Ovary (tissue), 9 donors: Measurements from ENCODE around the gene PLXNB3. TPM values are rescaled to one million over a fixed set of nuclear protein-coding genes. Genes with fewer than 3 reads are reported as not detected.

Source experiments
- DNase-seq, 5 donors: peaks; one replicate each; pipeline ENCODE4 v3.0.0-alpha.2; 2019 to 2020
- H3K27ac ChIP-seq, 2 donors: fragments of 200-600 bp; one replicate each; pipeline versions ENCODE4 v1.5.1 to v1.8.0; 2019 to 2022
- H3K27me3 ChIP-seq: fragments of 200-600 bp; one replicate; pipeline ENCODE4 v1.8.0; 2022
- H3K36me3 ChIP-seq: fragments of 200-600 bp; sonication (generic); one replicate; pipeline ENCODE4 v1.5.1; 2019
- H3K4me1 ChIP-seq: one replicate; pipeline ENCODE4 v1.8.1; 2013; ENCODE audit warnings: mild to moderate bottlenecking, moderate library complexity; ENCODE audit not compliant: insufficient read depth
- H3K4me3 ChIP-seq: fragments of 200-600 bp; sonication (generic); one replicate; pipeline ENCODE4 v1.5.1; 2017
- H3K9me3 ChIP-seq, 2 donors: fragments of 200-600 bp in 1 of 2; sonication (generic) in 1 of 2; one replicate each; pipeline versions ENCODE4 v1.5.1 to v1.8.1; 2013 to 2019; ENCODE audit warnings: mild to moderate bottlenecking in 1 of 2, moderate library complexity in 1 of 2
- EP300 ChIP-seq: sonication (generic); formaldehyde crosslinking; IDR thresholded peaks from one replicate; pipeline ENCODE4 v1.6.1; 2017; ENCODE audit warnings: antibody characterized with exemption
- POLR2A ChIP-seq: fragments of 450-650 bp; IDR thresholded peaks from one replicate; pipeline ENCODE4 v1.6.1; 2017; ENCODE audit warnings: antibody characterized with exemption, mild to moderate bottlenecking, moderate library complexity
- WGBS, 3 donors: extraction: QIAGEN DNeasy Blood & Tissue Kit in 1 of 3; methylation state at CpG; one replicate each; pipeline versions ENCODE4 v1.1.5 to v1.1.7; 2013 to 2017; 5-methylcytosine and 5-hydroxymethylcytosine counted together
- intact Hi-C, 4 donors: fragments of 100-400 bp; cut with DNase I; formaldehyde crosslinking; loops; one replicate each; pipeline versions ENCODE4 v1.11.0 to v1.15.1; 2022 to 2023
- polyA plus RNA-seq, 2 donors: library from polyadenylated mRNA; stranded (reverse); fragments of 200-250 nt in 1 of 2; fragments of 350-450 nt in 1 of 2; fragmentation: Illumina TruSeq in 1 of 2; extraction: RNeasy Lipid Tissue Mini Kit (QIAGEN cat#74804) in 1 of 2; gene quantifications; one replicate each; pipeline ENCODE4 v1.2.3, GENCODE V29; 2013 to 2014
- total RNA-seq, 7 donors: library from RNA; depleted of rRNA in 2 of 7; stranded (reverse); fragments of >200 nt in 2 of 7; fragmentation: NEBNext Ultra II Directional in 3 of 7; extraction: Animal tissue kit (Norgen Biotek cat#: 25700) in 3 of 7; gene quantifications; one replicate each; pipeline versions ENCODE4 v1.1.0 to v1.2.4, GENCODE V29; 2016 to 2023
- TF ChIP-seq, protein P1 (sequence below), 3 donors: fragments of 450-650 bp in 2 of 3; fragments of 200-600 bp in 1 of 3; IDR thresholded peaks; one replicate each; pipeline versions ENCODE4 v1.5.1 to v1.8.0; 2016 to 2022; ENCODE audit warnings: antibody characterized with exemption in 3 of 3, mild to moderate bottlenecking in 1 of 3
- donor health status: DM: no; HTN: no; CAD: no; lungs with moderate emphysema.
- donor health status: DM: no; HTN: no; CAD: no.
- donor health status: Bipolar disorder and iron deficiency.
- donor health status: DM: yes; HTN: yes; CAD: no.
- donor health status: DM: no; HTN: no; CAD: no.
- donor health status: DM: yes; HTN: yes; CAD: no.

The PLXNB3 gene
- total and polyA plus RNA-seq, 9 donors: 0.46 to 5.0 (median 0.95) TPM

DNA sequence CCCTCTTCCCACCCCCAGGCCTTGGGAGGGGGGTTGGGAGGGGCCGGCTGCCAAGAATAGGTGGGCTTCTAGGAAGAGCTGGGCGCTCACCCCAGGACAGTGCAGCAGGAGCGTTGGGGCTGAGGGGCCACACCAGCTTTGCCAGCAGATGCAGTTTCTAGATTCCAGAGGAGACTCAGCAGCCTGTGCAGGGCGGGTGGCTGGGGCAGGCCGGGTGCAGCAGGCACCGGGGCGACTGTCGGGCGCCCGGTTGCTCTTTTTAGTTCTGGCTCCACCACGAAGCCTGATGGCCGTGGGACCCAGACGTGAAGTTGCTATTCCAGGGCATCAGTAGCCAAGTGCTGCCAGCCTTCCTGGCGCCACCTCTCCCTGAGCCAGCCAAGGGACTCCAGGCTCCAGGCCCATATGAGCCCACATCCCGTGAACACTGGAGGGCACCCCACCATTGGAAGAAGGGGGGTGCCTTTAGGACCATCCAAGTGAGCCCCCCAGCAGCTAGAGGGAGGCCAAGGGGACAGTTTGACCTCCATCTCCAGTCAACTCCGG, 36.2 kb downstream of the PLXNB3 start:
- H3K27me3 ChIP-seq: no peaks in the 10 kb centered on the region
- H3K4me3 ChIP-seq: no peak overlapping the region
- WGBS, 3 donors: 74 to 81% (median 75%) methylated on average over 15 to 16 of the region's 16 CpGs
- H3K27ac ChIP-seq: no peak overlapping the region
- intact Hi-C loops: no loop called here
- no peaks in the 10 kb centered on the region for H3K36me3 ChIP-seq
- H3K4me1 ChIP-seq: no peaks in the 10 kb centered on the region
- TF ChIP-seq, protein P1, sequence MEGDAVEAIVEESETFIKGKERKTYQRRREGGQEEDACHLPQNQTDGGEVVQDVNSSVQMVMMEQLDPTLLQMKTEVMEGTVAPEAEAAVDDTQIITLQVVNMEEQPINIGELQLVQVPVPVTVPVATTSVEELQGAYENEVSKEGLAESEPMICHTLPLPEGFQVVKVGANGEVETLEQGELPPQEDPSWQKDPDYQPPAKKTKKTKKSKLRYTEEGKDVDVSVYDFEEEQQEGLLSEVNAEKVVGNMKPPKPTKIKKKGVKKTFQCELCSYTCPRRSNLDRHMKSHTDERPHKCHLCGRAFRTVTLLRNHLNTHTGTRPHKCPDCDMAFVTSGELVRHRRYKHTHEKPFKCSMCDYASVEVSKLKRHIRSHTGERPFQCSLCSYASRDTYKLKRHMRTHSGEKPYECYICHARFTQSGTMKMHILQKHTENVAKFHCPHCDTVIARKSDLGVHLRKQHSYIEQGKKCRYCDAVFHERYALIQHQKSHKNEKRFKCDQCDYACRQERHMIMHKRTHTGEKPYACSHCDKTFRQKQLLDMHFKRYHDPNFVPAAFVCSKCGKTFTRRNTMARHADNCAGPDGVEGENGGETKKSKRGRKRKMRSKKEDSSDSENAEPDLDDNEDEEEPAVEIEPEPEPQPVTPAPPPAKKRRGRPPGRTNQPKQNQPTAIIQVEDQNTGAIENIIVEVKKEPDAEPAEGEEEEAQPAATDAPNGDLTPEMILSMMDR (IDR thresholded peaks at IDR 0.05): no peak
- no peak for TF ChIP-seq EP300
- no peak for TF ChIP-seq POLR2A
- no peak for DNase-seq
- H3K9me3 ChIP-seq: no peaks in the 10 kb centered on the region

DNA sequence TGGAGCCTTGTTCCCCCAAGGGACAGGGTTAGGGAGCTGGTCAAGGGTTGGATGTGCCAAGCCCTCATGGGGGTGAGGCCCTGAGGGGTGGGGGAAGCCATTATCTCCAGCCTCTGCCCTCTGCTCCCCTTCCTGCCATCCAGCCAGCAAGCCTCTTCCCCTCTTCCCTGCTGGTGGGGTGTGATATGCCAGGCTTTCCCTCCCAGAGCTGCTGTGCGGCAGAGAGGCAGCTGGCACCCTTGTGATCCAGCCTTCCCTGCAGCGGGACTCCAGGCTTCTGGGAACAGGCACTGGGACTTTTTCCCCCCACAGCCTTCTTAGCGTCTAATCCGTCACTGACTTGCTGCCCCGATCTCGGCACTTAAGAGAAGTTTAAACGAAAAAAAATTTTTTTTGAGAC, 36.7 kb downstream of the PLXNB3 start:
- Histone ChIP-seq H3K27ac (no peak overlapping the region), H3K36me3 (no peaks in the 10 kb centered on the region), H3K4me1 (no peaks in the 10 kb centered on the region), H3K9me3 (no peaks in the 10 kb centered on the region), H3K27me3 (no peaks in the 10 kb centered on the region), H3K4me3 (no peak overlapping the region)
- 75 to 83% (median 77%) methylated on average over 7 of the region's 7 CpGs for WGBS, 3 donors
- intact Hi-C loops: no loop called here
- TF ChIP-seq POLR2A: no peak
- TF ChIP-seq EP300: no peak
- TF ChIP-seq, protein P1 (IDR thresholded peaks at IDR 0.05): no peak
- DNase-seq: no peak

DNA sequence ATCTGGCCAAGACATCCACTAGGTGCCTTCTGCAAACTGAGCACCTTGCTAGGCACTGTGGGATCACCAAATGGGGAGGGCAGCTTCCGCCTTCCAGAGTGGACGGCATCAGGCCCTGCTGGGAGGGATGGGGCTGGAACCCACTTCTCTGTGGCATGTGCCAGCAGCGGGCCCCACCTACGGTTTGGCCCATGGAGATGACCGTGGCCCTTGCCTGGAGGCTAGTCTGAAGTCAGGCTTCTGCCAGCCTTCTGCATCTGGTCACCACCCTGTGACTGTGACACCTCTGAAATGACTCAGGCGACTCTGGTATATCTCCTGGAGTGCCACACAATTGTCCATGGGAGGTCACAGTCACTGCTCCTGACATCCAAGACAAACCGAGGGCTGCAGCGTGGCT, 37.6 kb downstream of the PLXNB3 start:
- Histone ChIP-seq H3K4me3 (no peak overlapping the region), H3K9me3 (no peaks in the 10 kb centered on the region), H3K27ac (no peak overlapping the region), H3K4me1 (no peaks in the 10 kb centered on the region), H3K36me3 (no peaks in the 10 kb centered on the region), H3K27me3 (no peaks in the 10 kb centered on the region)
- TF ChIP-seq, protein P1 (IDR thresholded peaks at IDR 0.05): no peak
- no peak for TF ChIP-seq EP300
- no peak for TF ChIP-seq POLR2A
- DNase-seq: no peak
- 84 to 96% (median 86%) methylated on average over 8 of the region's 8 CpGs for WGBS, 3 donors
- intact Hi-C loops: no loop called here

DNA sequence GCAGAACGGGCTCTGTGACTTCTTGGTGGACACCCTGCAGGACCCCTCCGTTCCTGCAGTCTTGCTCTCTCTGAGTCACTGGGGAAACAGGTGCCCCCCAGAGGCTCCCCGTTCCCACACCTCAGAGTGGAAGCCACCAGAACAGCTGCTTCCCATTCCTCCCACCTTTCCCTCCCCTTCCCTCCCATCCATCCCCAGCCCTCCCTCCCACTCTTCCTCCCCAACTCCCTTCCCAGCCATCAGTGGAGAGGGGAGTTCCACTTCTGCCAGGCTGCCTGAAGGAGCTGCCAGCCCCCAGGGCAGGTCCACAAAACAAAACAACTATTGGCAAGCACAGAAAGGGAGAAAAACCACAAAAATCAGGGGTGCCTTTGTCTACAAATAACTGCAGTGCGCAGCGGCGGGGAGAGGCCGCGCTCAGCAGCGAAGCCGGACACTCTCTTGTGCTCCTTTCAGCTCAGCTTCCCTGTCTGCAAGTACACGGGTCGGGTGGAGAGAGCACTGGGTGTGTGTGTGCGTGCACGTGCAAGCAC, 38.5 kb downstream of the PLXNB3 start:
- no peaks in the 10 kb centered on the region for H3K9me3 ChIP-seq
- TF ChIP-seq, protein P1 (IDR thresholded peaks at IDR 0.05): no peak
- TF ChIP-seq POLR2A: no peak
- intact Hi-C loops: no loop called here
- H3K36me3 ChIP-seq: no peaks in the 10 kb centered on the region
- H3K4me3 ChIP-seq: no peak overlapping the region
- no peak overlapping the region for H3K27ac ChIP-seq
- H3K4me1 ChIP-seq: no peaks in the 10 kb centered on the region
- WGBS, 3 donors: 54 to 60% (median 59%) methylated on average over 14 of the region's 14 CpGs
- DNase-seq: no peak
- no peaks in the 10 kb centered on the region for H3K27me3 ChIP-seq
